HFF-Myc (cell line): ENCODE results near the gene CFAP410.
"Not testable (repeated sequence)": the region's sequence is repeated elsewhere in the genome, so short reads cannot be mapped to it uniquely, and the experiment has no call there.

ENCODE experiments used
- DNase-seq: peaks from one replicate; pipeline ENCODE4 v3.0.0-alpha.2; 2011; ENCODE audit warnings: low read depth; ENCODE audit errors: extremely low read depth
- H3K4me3 ChIP-seq: replicated peaks from 2 replicates; pipeline ENCODE4 v1.5.1; 2011; ENCODE audit warnings: low read depth, mild to moderate bottlenecking, control low read depth, low read length
- TF ChIP-seq, protein P1 (sequence below): IDR thresholded peaks from 2 replicates; pipeline ENCODE4 v1.5.1; 2012; ENCODE audit warnings: mild to moderate bottlenecking, low read depth, low read length, control low read depth; ENCODE audit errors: missing control alignments

The CFAP410 gene

DNA sequence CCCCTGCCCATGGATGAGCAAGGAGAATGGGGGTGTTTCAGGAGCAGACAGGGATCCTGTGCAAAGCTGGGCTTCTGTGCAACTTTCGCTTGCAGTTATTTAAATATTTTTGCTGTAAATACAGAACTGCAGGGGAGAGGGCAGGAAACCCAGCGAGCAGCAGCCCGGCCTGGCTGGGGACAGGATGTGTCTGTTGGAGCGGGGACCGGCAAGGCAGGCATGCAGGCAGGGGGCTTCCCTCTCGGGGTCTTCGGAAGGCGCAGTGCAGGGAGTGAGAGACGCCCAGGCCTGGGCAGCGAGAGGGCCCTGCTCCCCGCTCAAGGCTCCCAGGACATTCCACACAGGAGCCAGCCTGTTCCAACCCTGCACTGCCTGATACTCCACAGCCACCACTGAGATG, 55.2 kb downstream of the CFAP410 start:
- no peak for DNase-seq
- TF ChIP-seq, protein P1, sequence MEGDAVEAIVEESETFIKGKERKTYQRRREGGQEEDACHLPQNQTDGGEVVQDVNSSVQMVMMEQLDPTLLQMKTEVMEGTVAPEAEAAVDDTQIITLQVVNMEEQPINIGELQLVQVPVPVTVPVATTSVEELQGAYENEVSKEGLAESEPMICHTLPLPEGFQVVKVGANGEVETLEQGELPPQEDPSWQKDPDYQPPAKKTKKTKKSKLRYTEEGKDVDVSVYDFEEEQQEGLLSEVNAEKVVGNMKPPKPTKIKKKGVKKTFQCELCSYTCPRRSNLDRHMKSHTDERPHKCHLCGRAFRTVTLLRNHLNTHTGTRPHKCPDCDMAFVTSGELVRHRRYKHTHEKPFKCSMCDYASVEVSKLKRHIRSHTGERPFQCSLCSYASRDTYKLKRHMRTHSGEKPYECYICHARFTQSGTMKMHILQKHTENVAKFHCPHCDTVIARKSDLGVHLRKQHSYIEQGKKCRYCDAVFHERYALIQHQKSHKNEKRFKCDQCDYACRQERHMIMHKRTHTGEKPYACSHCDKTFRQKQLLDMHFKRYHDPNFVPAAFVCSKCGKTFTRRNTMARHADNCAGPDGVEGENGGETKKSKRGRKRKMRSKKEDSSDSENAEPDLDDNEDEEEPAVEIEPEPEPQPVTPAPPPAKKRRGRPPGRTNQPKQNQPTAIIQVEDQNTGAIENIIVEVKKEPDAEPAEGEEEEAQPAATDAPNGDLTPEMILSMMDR, result no peak
- H3K4me3 ChIP-seq, result no peak overlapping the region

DNA sequence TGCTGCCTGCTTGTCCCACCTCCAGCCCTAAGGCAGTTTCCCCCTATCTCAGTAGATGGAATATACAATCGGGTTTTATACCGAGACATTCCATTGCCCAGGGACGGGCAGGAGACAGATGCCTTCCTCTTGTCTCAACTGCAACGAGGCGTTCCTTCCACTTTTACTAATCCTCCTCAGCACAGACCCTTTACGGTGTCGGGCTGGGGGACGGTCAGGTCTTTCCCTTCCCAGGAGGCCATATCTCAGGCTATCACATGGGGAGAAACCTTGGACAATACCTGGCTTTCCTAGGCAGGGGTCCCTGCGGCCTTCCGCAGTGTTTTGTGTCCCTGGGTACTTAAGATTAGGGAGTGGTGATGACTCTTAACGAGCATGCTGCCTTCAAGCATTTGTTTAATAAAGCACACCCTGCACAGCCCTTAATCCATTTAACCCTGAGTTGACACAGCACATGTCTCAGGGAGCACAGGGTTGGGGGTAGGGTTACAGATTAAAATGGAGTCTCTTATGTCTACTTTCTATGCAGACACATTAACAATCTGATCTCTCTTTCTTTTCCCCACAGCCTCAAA, 55.9 kb downstream of the CFAP410 start:
- DNase-seq, H3K4me3 ChIP-seq: not testable (repeated sequence)

DNA sequence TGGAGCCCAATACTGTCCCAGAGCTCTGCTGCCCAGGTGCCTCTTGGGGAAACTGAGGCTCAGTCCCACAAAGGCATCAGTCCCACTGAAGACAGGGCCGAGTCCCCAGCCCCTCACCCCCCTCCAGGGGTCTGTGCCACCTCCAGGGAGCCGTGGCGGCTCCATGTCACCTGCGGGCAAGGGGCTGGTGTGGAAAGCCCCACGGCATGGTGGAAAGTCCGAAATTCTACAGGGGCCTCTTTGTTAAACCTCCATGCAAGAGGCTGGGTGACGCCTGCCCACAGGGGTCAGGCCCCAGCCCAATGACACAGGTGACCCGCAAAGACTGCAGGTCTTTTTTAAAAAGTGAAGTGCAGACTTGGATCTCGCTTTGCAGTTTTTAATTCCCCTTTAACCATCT, 56.8 kb downstream of the CFAP410 start:
- no peak overlapping the region for H3K4me3 ChIP-seq
- TF ChIP-seq, protein P1, result no peak
- DNase-seq, result no peak

DNA sequence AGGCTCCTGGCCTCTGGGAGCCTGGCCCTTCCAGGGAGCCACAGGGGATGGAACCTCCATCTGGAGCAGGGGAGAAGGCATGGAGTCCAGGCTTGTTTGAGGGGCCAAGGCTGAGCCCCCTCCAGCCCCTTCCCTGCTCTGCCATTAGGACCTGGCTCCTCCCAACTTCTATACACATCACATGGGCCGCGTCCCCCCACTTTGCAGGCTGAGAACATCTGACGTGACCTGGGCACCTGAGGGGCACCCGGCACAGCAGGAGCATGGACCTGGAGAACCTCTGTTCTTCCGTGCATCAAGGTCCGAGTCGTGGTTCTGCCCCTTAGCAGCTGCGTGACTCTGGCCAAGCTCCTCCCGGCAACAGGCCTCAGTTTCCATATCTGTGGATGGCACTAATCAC, 57.4 kb downstream of the CFAP410 start:
- no peak overlapping the region for H3K4me3 ChIP-seq
- DNase-seq, result no peak
- TF ChIP-seq, protein P1, result no peak

DNA sequence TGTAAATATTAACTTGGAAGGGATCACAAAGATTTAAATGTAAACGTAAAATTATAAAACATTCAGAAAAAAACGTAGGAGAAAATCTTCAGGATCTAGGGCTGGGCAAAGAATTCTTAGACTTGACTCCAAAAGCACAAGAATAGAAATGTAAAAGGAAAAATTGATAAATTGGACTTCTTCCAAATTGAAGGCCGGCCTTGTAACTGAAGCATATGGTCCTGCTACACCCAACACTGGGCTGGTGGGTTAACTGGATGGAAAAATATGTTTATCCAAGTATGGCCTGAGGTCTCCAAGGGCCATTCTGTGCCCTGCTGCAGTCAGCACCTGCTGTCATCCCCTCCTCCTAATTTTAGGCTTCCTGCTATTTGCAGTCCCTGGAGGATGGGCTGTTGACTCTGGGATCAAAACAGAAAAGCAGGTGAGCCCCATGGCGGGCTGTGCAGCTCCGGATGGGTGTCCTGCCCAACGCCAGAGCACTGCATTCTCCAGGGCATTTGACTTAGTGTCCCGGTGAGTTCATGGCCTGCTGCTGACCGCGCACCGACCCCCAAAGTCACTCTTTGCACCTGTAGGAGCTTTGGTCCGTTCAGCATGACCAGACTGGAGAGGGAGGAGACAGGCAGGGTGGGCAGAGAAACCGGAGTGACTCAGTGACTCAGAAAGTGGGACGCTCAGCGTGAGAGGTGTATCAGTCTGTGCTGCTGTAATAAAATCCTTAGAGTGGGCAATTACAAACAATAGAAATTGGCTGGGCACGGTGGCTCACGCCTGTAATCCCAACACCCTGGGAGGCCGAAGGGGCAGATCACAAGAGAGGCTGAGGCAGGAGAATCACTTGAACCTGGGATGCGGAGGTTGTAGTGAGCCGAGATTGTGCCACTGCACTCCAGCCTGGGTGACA, 59.6 kb downstream of the CFAP410 start:
- no peak overlapping the region for H3K4me3 ChIP-seq
- no peak for DNase-seq
- TF ChIP-seq, protein P1, result no peak
